Measurements from ENCODE around the gene CYP4F8. TPM values are rescaled to one million over a fixed set of nuclear protein-coding genes. Genes with fewer than 3 reads are reported as not detected.

Gene CYP4F8
- total RNA-seq, 1 donor from 2014 or later = not detected

DNA sequence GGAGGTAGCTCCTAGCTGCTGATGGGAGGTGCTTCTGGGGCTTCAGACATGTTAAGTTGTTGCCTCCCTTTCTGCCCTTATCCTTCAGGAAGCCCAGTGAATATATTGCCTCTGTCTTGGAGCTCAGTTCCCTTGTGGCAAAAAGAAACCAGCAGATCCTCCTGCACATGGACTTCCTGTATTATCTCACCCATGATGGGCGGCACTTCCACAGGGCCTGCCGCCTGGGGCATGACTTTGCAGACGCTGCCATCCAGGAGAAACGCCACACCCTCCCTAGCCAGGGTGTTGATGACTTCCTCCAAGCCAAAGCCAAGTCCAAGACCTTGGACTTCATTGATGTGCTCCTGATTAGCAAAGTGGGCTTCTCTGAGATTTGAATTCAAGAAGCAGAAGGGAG, 51.9 kb downstream of the CYP4F8 start:
- TF ChIP-seq, protein P1, sequence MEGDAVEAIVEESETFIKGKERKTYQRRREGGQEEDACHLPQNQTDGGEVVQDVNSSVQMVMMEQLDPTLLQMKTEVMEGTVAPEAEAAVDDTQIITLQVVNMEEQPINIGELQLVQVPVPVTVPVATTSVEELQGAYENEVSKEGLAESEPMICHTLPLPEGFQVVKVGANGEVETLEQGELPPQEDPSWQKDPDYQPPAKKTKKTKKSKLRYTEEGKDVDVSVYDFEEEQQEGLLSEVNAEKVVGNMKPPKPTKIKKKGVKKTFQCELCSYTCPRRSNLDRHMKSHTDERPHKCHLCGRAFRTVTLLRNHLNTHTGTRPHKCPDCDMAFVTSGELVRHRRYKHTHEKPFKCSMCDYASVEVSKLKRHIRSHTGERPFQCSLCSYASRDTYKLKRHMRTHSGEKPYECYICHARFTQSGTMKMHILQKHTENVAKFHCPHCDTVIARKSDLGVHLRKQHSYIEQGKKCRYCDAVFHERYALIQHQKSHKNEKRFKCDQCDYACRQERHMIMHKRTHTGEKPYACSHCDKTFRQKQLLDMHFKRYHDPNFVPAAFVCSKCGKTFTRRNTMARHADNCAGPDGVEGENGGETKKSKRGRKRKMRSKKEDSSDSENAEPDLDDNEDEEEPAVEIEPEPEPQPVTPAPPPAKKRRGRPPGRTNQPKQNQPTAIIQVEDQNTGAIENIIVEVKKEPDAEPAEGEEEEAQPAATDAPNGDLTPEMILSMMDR (conservative IDR thresholded peaks at IDR 0.05) = no peak
- Mint-ChIP-seq H3K27me3 (ENCODE audit: low read depth) (no peaks in the 10 kb centered on the region), H3K27ac (ENCODE audit: unreplicated experiment) (no peak overlapping the region), H3K36me3 (ENCODE audit: low read depth) (peaks cover 7% of the 10 kb centered on the region), H3K9me3 (peaks cover 20% of the 10 kb centered on the region), H3K4me3 (no peak overlapping the region), H3K4me1 (no peaks in the 10 kb centered on the region)
- no peak for DNase-seq (ENCODE audit: low read depth, low spot score)

DNA sequence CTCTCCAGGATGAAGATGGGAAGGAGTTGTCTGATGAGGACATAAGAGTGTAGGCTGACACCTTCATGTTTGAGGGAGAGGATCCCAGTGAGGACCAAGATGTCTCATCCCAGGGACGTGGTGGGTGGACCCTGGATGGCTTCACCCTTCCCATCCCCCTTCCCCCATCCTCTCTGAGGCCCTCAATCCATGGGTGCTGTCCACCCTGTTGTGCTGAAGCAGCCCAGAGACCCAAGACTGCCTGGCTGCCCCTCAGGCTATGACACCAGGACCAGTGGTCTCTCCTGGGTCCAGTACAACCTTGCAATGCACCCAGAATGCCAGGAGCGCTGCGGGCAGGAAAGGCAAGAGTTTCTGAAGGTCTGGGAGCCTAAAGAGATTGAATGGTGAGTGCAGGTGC, 54.4 kb downstream of the CYP4F8 start:
- Mint-ChIP-seq H3K4me1 (no peaks in the 10 kb centered on the region), H3K27me3 (ENCODE audit: low read depth) (no peaks in the 10 kb centered on the region), H3K9me3 (peaks cover 13% of the 10 kb centered on the region), H3K27ac (ENCODE audit: unreplicated experiment) (no peak overlapping the region), H3K4me3 (no peak overlapping the region), H3K36me3 (ENCODE audit: low read depth) (peaks cover 4% of the 10 kb centered on the region)
- TF ChIP-seq, protein P1 (conservative IDR thresholded peaks at IDR 0.05) = no peak
- no peak for DNase-seq (ENCODE audit: low read depth, low spot score)

DNA sequence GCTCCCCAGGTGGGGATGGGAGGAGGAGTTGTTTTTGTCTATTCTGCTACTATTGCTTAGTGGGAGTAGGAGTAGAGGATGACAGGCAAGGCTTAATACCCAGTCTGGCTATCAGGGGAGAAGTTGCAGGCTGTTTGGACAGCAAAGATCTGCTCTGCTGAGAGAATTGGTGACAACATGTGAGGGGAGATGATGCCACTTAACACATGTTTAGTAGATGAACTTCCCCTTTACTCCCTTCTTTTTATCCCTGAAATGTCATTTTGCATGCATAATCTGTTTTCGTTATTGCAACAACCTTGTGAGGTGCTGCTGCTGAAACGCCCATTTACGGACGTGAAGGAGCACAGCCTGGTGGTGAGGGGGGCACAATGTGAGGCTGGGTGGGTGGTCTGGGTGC, 54.9 kb downstream of the CYP4F8 start:
- TF ChIP-seq, protein P1 (conservative IDR thresholded peaks at IDR 0.05) = no peak
- peaks cover 4% of the 10 kb centered on the region for H3K36me3 Mint-ChIP-seq (ENCODE audit: low read depth)
- no peaks in the 10 kb centered on the region for H3K27me3 Mint-ChIP-seq (ENCODE audit: low read depth)

DNA sequence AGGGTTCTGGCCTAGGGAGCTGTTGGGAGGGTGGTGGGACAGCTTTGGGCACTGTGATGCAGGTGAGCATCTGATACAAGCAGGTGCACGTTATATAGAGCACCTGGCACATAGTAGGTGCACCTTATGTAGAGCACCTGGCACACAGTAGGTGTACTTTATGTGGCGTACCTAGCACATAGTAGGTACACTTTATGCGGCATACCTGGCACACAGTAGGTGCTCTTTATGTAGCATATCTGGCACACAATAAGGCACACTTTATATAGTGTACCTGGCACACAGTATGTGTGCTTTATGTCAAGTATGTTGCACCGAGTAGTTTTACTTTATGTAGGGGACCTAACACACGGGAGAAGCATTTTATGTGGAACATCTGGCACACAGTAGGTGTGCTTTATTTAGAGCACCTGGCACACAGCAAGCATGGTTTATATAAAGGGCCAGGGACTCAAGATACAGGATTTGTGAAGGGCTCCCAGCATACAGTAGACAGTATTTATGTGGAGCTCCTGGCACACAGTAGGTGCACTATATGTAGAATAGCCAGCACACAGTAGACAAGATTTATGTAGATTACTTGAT, 56.3 kb downstream of the CYP4F8 start:
- TF ChIP-seq, protein P1 (conservative IDR thresholded peaks at IDR 0.05) = no peak
- no peak overlapping the region for H3K27ac Mint-ChIP-seq (ENCODE audit: unreplicated experiment)
- H3K36me3 Mint-ChIP-seq (ENCODE audit: low read depth) = peaks cover 4% of the 10 kb centered on the region
- no peaks in the 10 kb centered on the region for H3K27me3 Mint-ChIP-seq (ENCODE audit: low read depth)
- peaks cover 7% of the 10 kb centered on the region for H3K9me3 Mint-ChIP-seq
- no peak overlapping the region for H3K4me3 Mint-ChIP-seq
- H3K4me1 Mint-ChIP-seq = no peaks in the 10 kb centered on the region
- DNase-seq (ENCODE audit: low read depth, low spot score) = no peak

More for the DNA sequence above, 54.9 kb downstream of the CYP4F8 start:
- Mint-ChIP-seq H3K9me3 (peaks cover 15% of the 10 kb centered on the region), H3K4me1 (no peaks in the 10 kb centered on the region), H3K4me3 (no peak overlapping the region), H3K27ac (ENCODE audit: unreplicated experiment) (no peak overlapping the region)
- no peak for DNase-seq (ENCODE audit: low read depth, low spot score)

DNA sequence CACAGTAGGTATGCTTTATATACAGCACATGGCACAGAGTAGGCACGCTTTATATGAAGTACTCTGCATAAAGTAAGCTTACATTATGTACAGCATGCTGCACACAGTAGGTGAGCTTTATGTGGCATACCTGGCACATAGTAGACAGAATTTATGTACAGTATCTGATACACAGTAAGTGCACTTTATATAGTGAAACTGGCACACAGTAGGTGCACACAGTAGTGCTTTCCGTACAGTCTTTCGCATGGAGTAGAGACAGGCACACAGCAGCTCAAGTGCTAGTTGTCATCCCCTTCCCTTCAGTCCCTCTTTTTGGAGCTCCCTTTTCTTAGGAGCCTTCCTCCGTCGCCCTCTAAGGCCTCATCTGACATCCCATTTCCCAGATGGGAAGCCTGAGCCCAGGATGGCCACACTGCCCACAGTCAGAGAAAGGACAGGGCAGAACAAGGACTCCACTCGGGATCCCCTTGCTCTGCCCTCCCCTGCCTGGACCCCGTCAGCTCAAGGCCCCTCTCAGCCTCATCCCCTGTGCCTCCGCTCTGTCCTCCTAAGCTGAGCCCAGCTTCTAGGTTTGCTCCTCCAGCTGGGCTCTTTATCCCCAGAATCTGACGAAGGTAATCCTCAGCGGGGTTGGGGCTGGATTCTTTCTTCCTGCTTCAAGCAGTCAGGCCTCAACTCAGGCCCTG, 57.0 kb downstream of the CYP4F8 start:
- Mint-ChIP-seq H3K27me3 (ENCODE audit: low read depth) (no peaks in the 10 kb centered on the region), H3K4me1 (no peaks in the 10 kb centered on the region), H3K27ac (ENCODE audit: unreplicated experiment) (no peak overlapping the region), H3K9me3 (peaks cover 9% of the 10 kb centered on the region), H3K4me3 (no peak overlapping the region), H3K36me3 (ENCODE audit: low read depth) (peaks cover 4% of the 10 kb centered on the region)
- no peak for DNase-seq (ENCODE audit: low read depth, low spot score)
- TF ChIP-seq, protein P1 (conservative IDR thresholded peaks at IDR 0.05) = no peak

Data from neural crest cell (in vitro differentiated cells).